HG03139 (cell line): ENCODE results near the gene SMARCB1.

ENCODE experiments used
- ATAC-seq: cut with Tn5 transposase; IDR thresholded peaks from one replicate; pipeline ENCODE4 v1.9.1; 2021; ENCODE audit not compliant: unreplicated experiment

SMARCB1 gene

DNA sequence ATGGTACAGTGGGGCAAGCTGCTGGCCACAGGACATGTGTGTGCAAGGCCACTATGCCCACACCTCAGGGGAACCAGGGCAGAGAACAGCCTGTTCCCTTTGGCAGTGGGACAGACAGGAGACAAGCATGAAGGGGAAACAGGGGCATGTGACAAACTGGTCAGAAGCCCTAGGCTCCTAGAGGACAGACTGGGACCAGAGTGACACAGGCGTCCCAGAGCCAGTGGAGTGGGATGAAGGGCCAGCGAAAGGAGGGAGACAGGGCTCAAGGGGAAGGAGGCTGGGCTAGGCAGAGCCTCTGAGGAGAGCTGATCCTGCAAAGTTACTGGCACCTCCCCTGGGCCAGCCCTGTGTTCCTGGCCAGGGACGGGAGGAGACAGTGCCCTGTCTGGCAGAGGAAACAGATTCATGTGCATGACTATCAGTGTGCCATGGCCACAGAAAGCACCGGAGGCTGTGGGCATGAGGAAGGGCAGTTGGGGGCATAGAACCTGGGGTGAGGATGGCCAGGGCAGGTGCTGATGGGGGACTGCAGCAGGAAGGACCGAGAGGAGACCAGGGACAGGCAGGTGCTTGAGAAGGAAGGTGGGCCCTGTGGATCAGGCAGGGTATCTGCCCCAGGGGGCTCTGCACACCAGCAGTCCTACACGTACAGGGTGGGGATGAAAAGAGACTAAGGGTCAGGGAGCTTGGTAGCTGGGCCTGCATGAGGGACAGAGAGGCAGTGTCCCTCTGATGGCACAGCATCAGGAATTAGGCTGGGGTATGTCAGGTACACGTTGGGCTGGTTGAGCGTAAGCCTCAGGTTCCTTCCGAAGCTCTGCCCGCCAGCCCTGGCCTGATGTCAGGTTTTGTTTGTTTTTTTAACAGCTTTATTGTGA lies 42.3 kb downstream of the SMARCB1 start:
- ATAC-seq = no peak

DNA sequence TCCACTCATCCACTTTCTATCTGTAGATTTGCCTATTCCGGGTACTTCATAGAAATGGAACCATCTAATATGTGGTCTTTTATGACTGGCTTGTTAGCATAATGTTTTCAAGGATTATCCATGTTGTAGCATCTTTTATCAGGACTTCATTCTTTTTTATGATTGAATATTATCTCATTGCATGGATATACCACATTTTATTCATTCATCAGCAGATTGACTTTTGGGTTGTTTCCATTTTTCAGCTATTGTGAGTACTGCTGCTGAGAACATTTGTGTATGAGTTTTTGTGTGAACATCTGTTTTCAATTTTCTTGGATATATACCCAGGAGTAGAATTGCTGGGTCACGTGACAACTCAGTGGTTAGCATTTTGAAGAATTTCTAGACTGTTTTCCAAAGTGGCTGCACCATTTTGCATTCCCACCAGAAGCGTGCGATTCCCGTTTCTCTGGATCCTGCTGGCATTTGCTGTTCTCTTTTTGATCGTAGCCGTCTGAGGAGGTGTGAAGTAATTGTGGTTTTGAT lies 43.1 kb downstream of the SMARCB1 start:
- no peak for ATAC-seq

DNA sequence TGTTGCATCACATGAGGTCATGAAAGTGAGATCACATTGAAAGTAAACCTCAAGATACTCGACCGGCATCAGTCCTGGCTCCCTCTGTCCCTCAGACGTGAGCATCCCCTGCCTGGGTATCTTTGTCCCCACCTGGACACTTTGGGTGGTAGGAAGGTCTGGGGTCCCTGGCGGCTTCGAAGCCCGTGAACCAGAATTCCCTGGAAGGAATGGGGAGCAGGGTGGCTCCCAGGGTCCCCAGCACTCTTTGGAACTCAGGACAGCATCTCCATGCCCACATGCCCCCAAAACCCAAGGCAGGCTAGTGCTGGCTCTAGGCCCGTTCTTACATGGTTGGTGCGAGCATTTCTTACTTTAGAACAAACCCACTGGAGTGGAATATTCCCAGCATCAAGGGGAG lies 44.5 kb downstream of the SMARCB1 start:
- no peak for ATAC-seq

DNA sequence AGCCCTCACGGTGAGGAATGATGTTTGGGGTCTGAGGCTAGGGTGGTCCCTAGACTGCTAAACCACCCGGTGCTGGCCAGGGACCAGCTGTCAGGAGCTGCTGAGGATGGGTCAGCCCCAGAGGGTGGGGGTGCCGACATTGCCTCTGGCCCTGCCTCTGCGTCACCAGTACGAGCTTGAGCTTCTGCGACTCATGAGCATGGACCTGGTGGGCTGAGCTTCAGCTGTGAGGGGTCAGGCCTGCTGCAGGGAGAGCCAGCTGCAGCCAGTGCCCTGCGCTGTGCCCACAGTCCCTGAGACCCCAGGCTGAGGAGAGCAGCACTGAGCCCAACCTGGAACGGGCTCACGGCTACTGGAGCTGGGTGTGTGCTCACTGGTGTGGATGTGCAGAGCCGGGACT lies 45.0 kb downstream of the SMARCB1 start:
- no peak for ATAC-seq

DNA sequence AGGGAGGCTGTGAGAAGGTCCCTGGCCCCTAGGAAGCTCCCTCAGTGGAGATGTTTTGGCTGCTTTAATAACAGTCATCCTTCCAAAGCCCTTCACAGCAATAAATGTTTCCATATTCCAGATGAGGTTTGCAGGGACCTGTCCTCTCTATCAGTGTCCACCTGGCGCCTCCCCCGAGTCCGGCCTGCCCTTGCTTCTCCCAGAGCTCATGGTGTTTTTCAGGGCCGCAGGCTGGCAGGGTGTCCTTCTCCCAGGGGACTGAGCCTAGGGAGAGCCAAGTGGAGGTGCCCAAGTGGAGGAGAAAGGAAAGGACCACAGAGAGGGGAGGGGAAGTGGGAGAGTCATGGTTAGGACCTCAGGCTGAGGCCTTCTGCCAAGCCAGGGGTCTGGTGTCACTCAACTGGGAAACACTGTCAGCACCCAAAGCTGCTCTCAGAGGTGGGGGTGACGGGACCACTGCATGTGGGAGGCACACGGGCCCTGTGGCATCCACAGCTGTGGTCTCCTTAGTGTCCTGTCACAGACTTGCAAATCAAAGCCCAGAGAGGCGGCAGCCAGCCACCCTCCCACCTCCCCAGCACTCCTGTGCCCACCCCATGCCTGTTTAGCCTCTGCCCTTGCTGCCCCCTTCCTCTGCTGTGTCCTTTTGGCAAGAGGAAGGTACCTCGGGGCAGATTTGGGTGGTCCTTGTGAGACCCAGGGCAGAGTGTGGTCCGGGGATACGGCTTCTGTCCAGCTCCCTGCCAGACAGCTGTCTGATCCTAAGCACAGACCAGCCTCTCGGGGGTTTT lies 45.7 kb downstream of the SMARCB1 start:
- ATAC-seq = no peak

GRCh38 chr22:23833017-23833751 lies 46.4 kb downstream of the SMARCB1 start:
- ATAC-seq = no peak

GRCh38 chr22:23833911-23834317 lies 47.1 kb downstream of the SMARCB1 start:
- ATAC-seq = no peak

- ATAC-seq = no peak
These were observed 47.6 kb downstream of the SMARCB1 start for GRCh38 chr22:23834406-23834792.

GRCh38 chr22:23834793-23835483 lies 48.2 kb downstream of the SMARCB1 start:
- no peak for ATAC-seq

DNA sequence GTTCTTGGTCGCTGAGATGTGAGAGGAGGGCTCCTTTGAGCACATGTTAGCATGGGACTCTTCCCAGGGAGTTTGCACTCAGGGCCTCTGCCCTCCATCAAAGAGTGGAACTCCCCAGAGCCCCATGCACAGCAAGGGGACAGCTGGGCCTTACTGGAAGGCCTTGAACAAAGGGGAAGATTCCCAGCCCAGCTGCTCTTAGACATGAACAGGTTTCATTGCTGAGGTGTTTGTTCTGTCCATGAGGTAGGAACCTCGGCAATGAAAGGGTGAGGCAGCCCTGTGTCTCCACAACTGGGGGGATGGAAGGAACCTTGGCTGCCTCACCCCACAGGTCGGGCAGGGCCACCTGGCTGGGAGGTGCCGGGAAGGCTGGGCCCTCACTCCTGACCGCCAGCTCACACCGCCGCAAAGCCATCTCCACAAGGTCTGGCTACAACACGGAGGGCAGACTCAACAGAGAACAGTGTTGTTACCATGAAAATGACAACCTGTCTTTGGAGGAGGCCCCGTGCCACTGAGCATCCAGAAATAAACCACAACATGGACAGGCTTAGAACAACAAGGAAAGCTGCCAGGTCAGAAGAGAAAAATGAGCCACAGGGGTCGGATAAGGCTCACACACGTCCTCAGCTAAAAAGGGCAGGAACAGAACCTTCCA lies 48.8 kb downstream of the SMARCB1 start:
- no peak for ATAC-seq

DNA sequence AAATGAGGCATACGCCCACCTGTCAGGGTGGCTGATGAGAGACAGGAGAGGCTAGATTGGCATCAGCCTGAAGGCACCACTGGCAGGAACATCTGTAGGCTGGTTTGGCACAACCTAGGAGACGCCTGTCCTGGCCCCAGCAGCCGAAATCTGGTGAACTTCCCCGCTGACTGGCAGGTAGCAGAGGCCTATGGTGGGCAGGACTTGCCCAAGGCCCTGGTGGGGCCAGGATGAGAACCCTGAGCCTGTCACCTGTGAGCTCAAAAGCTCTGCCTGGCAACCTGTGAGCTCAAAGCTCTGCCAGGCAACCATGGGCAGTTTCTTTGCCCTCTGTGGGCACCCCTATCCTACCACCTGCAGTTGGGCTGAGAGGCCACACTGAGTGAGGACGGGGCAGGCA lies 49.5 kb downstream of the SMARCB1 start:
- ATAC-seq = no peak

DNA sequence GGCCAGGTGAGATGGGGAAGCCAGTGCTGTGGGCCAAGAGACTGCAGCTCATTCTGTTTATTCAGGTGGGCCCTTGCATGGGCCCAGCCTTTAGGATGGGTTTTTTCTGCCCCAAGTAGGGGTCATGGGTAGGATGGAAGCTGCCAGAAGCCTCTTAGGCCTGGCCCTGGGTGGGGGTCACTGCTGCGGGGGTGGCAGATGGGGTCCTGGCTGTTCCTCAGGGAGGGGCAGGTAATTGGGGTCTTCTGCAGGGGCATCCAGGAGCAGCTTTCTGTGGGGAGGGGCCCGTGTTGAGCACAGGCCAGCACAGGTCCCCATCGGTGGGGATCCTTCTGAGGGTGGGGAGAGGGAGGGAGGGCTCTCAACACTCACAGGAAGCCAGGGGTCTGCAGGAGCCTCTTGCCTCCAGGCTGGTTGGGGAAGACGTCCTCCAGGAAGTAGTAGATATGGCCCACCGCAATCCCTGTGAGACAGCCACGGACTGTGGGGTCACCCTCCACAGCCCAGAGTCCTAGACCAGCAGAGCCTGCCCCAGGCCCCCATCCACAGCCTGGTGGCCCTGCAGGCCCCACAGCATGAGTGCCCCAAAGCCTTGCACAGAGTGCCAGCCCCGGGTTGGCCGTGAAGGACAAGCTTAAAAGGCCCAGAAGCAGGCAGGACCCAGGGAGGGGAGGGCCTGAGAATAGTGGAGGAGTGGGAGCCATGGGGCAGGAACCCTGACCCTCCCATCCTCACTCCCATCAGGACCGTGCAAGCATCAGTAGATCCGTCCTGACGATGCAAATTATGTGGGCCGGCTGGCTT lies 50.1 kb downstream of the SMARCB1 start:
- no peak for ATAC-seq

DNA sequence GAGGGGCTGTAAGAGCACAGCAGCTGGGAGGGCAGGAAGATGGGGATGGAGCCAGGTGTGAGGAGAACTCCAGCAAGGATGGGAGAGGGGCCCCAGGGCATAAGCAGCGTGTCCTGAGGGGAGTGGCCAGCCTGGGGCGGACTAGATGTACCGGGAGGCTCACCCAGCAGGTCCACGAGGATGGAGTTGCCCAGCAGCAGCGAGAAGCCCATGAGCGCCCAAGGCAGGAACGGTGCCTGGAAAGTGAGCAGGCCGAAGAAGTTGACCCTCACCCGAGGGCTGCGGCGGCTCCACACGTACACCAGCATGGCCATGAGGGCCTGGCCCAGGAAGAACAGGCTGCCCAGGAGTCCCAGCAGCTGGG lies 50.7 kb downstream of the SMARCB1 start:
- no peak for ATAC-seq

GRCh38 chr22:23837911-23838680 lies 51.3 kb downstream of the SMARCB1 start:
- ATAC-seq = peak; percentile 6

GRCh38 chr22:23838681-23839468 lies 52.1 kb downstream of the SMARCB1 start, which contains the start of gene DERL3:
DERL3 (minus strand) TSS chr22:23839006; CDS start chr22:23838987, 19 bp downstream.
- ATAC-seq = peak; percentile 65

GRCh38 chr22:23840026-23840425 lies 53.3 kb downstream of the SMARCB1 start:
- no peak for ATAC-seq

- ATAC-seq = no peak
These were observed 54.5 kb downstream of the SMARCB1 start for GRCh38 chr22:23841292-23841691.
